H1 (cell line): ENCODE results near the gene KRTAP5-6. TPM values are rescaled to one million over a fixed set of nuclear protein-coding genes. Genes with fewer than 3 reads are reported as not detected.

Experiments used
- CTCF ChIA-PET: fragments of 300-600 bp; sonication (Branson Sonifier 250); formaldehyde crosslinking; loops from one replicate; lab custom pipeline; 2021; ENCODE audit not compliant: partially characterized antibody; lab: Charles Lee
- POLR2A ChIA-PET: fragments of 300-600 bp; sonication (Branson Sonifier 250); formaldehyde crosslinking; loops from one replicate; lab custom pipeline; 2021; ENCODE audit warnings: inconsistent platforms; ENCODE audit not compliant: partially characterized antibody; lab: Charles Lee
- DNase-seq, 2 experiments: peaks; one replicate each; pipeline versions ENCODE4 v3.0.0 to v3.0.0-alpha.2; 2010 to 2022; ENCODE audit warnings: low spot score in 2 of 2, low read depth in 1 of 2, mixed read lengths in 1 of 2
- FAIRE-seq: peaks from 2 replicates; lab custom pipeline; 2011; peaks lifted over from hg19 to GRCh38; lab: Jason Lieb, UNC
- H2AFZ ChIP-seq: 2 replicates; pipeline ENCODE4 v1.8.1; 2012; ENCODE audit warnings: low read length, inconsistent platforms
- H2AK5ac ChIP-seq: 2 replicates; pipeline ENCODE4 v1.6.1; 2013; ENCODE audit warnings: low read depth, low read length
- H2BK120ac ChIP-seq: replicated peaks from 2 replicates; pipeline ENCODE3; 2013; ENCODE audit warnings: low read depth, low read length, inconsistent platforms
- H2BK12ac ChIP-seq: 2 replicates; pipeline ENCODE4 v1.6.1; 2013; ENCODE audit warnings: low read depth, low read length
- H2BK15ac ChIP-seq: 2 replicates; pipeline ENCODE4 v1.6.1; 2013; ENCODE audit warnings: low read length
- H2BK20ac ChIP-seq: 2 replicates; pipeline ENCODE4 v1.6.1; 2013; ENCODE audit warnings: low read length
- H2BK5ac ChIP-seq: 2 replicates; pipeline ENCODE4 v1.6.1; 2013; ENCODE audit warnings: low read depth, low read length
- H3K14ac ChIP-seq: 2 replicates; pipeline ENCODE4 v1.6.1; 2013; ENCODE audit warnings: inconsistent platforms; ENCODE audit not compliant: insufficient read length
- H3K18ac ChIP-seq: 2 replicates; pipeline ENCODE4 v1.6.1; 2013; ENCODE audit warnings: low read length; ENCODE audit errors: extremely low read depth
- H3K23ac ChIP-seq: 2 replicates; pipeline ENCODE4 v1.6.1; 2013; ENCODE audit warnings: inconsistent platforms; ENCODE audit not compliant: insufficient read length
- H3K23me2 ChIP-seq: 2 replicates; pipeline ENCODE4 v1.6.1; 2013; ENCODE audit warnings: low read depth, low read length
- H3K27ac ChIP-seq: 2 replicates; pipeline ENCODE4 v1.6.1; 2011; ENCODE audit warnings: low read depth, low read length, inconsistent platforms
- H3K27me3 ChIP-seq, 4 experiments: replicated peaks in 1 of 4; 1 replicate in 1 of 4; 2 replicates in 3 of 4; pipeline versions ENCODE4 v1.6.1 to v1.8.1; 2011 to 2013; ENCODE audit warnings: low read length in 3 of 4, mild to moderate bottlenecking in 3 of 4, inconsistent platforms in 2 of 4, mixed read lengths in 2 of 4, moderate library complexity in 1 of 4; ENCODE audit not compliant: control insufficient read depth in 3 of 4, insufficient read depth in 3 of 4; ENCODE audit errors: extremely low read depth in 1 of 4
- H3K36me3 ChIP-seq, 4 experiments: 2 replicates each; pipeline versions ENCODE4 v1.6.1 to v1.8.1; 2011 to 2013; ENCODE audit warnings: mild to moderate bottlenecking in 4 of 4, low read length in 3 of 4, moderate library complexity in 2 of 4, control low read depth in 1 of 4, inconsistent platforms in 1 of 4; ENCODE audit not compliant: insufficient read depth in 4 of 4, control insufficient read depth in 2 of 4
- H3K4ac ChIP-seq: replicated peaks from 2 replicates; pipeline ENCODE3; 2013; ENCODE audit warnings: low read length, low read depth, mixed read lengths, inconsistent platforms; ENCODE audit not compliant: insufficient read length
- H3K4me1 ChIP-seq, 4 experiments: replicated peaks in 1 of 4; 1 replicate in 1 of 4; 2 replicates in 3 of 4; pipeline versions ENCODE4 v1.6.1 to v1.8.1; 2011 to 2013; ENCODE audit warnings: low read length in 3 of 4, inconsistent platforms in 2 of 4, mixed read lengths in 1 of 4; ENCODE audit not compliant: insufficient read depth in 4 of 4, control insufficient read depth in 3 of 4
- H3K4me2 ChIP-seq, 2 experiments: 2 replicates each; pipeline versions ENCODE4 v1.6.1 to v1.8.1; 2011 to 2013; ENCODE audit warnings: low read depth in 2 of 2, low read length in 2 of 2, control low read depth in 1 of 2, inconsistent platforms in 1 of 2, mild to moderate bottlenecking in 1 of 2; ENCODE audit not compliant: insufficient read depth in 1 of 2
- H3K4me3 ChIP-seq, 4 experiments: fragments of 200-600, 300-600 bp in 1 of 4; sonication (generic), shearing (Covaris generic), sonication (Bioruptor Twin) in 1 of 4; 2 replicates each; pipeline versions ENCODE4 v1.5.1 to v1.8.1; 2011 to 2016; ENCODE audit warnings: low read length in 4 of 4, low read depth in 3 of 4, control low read depth in 2 of 4, inconsistent platforms in 2 of 4, mild to moderate bottlenecking in 2 of 4, mixed read lengths in 1 of 4, moderate library complexity in 1 of 4; ENCODE audit not compliant: insufficient read depth in 2 of 4; ENCODE audit errors: extremely low read depth in 1 of 4
- H3K56ac ChIP-seq: replicated peaks from 2 replicates; pipeline ENCODE3; 2013; ENCODE audit warnings: low read depth, mild to moderate bottlenecking, mixed read lengths, low read length, inconsistent platforms; ENCODE audit not compliant: insufficient read length
- H3K79me1 ChIP-seq: 2 replicates; pipeline ENCODE4 v1.6.1; 2013; ENCODE audit warnings: low read depth, low read length, control low read depth
- H3K79me2 ChIP-seq, 2 experiments: 2 replicates each; pipeline versions ENCODE4 v1.6.1 to v1.8.1; 2012 to 2013; ENCODE audit warnings: low read length in 2 of 2, mild to moderate bottlenecking in 2 of 2, inconsistent platforms in 1 of 2; ENCODE audit not compliant: insufficient read depth in 2 of 2, control insufficient read depth in 1 of 2
- H3K9ac ChIP-seq, 4 experiments: replicated peaks in 1 of 4; 1 replicate in 1 of 4; 2 replicates in 3 of 4; pipeline versions ENCODE4 v1.6.1 to v1.8.1; 2011 to 2013; ENCODE audit warnings: low read depth in 3 of 4, low read length in 3 of 4, control low read depth in 2 of 4, mild to moderate bottlenecking in 2 of 4, moderate library complexity in 2 of 4, inconsistent platforms in 1 of 4; ENCODE audit errors: extremely low read depth in 1 of 4
- H3K9me3 ChIP-seq, 2 experiments: 2 replicates each; pipeline versions ENCODE4 v1.6.1 to v1.8.1; 2012 to 2013; ENCODE audit warnings: mild to moderate bottlenecking in 2 of 2, moderate library complexity in 2 of 2, control low read depth in 1 of 2, inconsistent platforms in 1 of 2, low read depth in 1 of 2, low read length in 1 of 2, mixed read lengths in 1 of 2; ENCODE audit not compliant: insufficient read depth in 2 of 2
- H4K20me1 ChIP-seq, 2 experiments: replicated peaks in 1 of 2; 2 replicates each; pipeline versions ENCODE3 to v1.8.1; 2011 to 2013; ENCODE audit warnings: inconsistent platforms in 2 of 2, low read length in 2 of 2, mild to moderate bottlenecking in 1 of 2; ENCODE audit not compliant: insufficient read depth in 2 of 2, control insufficient read depth in 1 of 2
- H4K5ac ChIP-seq: 2 replicates; pipeline ENCODE4 v1.6.1; 2013; ENCODE audit warnings: low read length, low read depth, mixed read lengths, inconsistent platforms; ENCODE audit not compliant: insufficient read length
- H4K8ac ChIP-seq: 2 replicates; pipeline ENCODE4 v1.8.0; 2013; ENCODE audit warnings: mild to moderate bottlenecking, moderate library complexity, low read length, inconsistent platforms; ENCODE audit not compliant: insufficient read depth; ENCODE audit errors: extremely low read depth
- H4K91ac ChIP-seq: replicated peaks from 2 replicates; pipeline ENCODE3; 2013; ENCODE audit warnings: low read length, mixed read lengths, inconsistent platforms; ENCODE audit not compliant: insufficient read length
- BRCA1 ChIP-seq: IDR thresholded peaks from 2 replicates; pipeline ENCODE4 v1.6.1; 2012; ENCODE audit warnings: low read depth, low read length, improper control_type of control experiment
- GABPA ChIP-seq: IDR thresholded peaks from 2 replicates; pipeline ENCODE4 v1.6.1; 2011; ENCODE audit warnings: mild to moderate bottlenecking, low read length, moderate library complexity, borderline replicate concordance; ENCODE audit not compliant: insufficient read depth
- JUND ChIP-seq: IDR thresholded peaks from 2 replicates; pipeline ENCODE4 v1.6.1; 2011; ENCODE audit warnings: mild to moderate bottlenecking, improper control_type of control experiment, low read length
- NANOG ChIP-seq: IDR thresholded peaks from 2 replicates; pipeline ENCODE4 v1.6.1; 2011; ENCODE audit warnings: low read length, low read depth, mild to moderate bottlenecking, inconsistent platforms; ENCODE audit not compliant: insufficient read depth, poor library complexity, severe bottlenecking
- RAD21 ChIP-seq, 2 experiments: IDR thresholded peaks in 1 of 2; conservative IDR thresholded peaks in 1 of 2; 2 replicates each; pipeline ENCODE4 v1.6.1; 2011; ENCODE audit warnings: low read depth in 2 of 2, low read length in 2 of 2, improper control_type of control experiment in 1 of 2, inconsistent platforms in 1 of 2, mild to moderate bottlenecking in 1 of 2, moderate library complexity in 1 of 2
- RFX5 ChIP-seq: IDR thresholded peaks from 2 replicates; pipeline ENCODE4 v1.6.1; 2011; ENCODE audit warnings: low read depth, low read length, improper control_type of control experiment, borderline replicate concordance
- SIN3A ChIP-seq, 2 experiments: IDR thresholded peaks in 1 of 2; conservative IDR thresholded peaks in 1 of 2; 2 replicates each; pipeline ENCODE4 v1.6.1; 2011 to 2012; ENCODE audit warnings: low read length in 2 of 2, improper control_type of control experiment in 1 of 2, low read depth in 1 of 2, mild to moderate bottlenecking in 1 of 2
- SP4 ChIP-seq: IDR thresholded peaks from 2 replicates; pipeline ENCODE4 v1.6.1; 2012; ENCODE audit warnings: low read length, inconsistent platforms
- SUZ12 ChIP-seq: fragments of 200-600 bp; sonication (generic); IDR thresholded peaks from 2 replicates; pipeline ENCODE4 v1.6.1; 2012; ENCODE audit warnings: mild to moderate bottlenecking, inconsistent platforms, low read length, moderate library complexity, mixed read lengths
- TAF1 ChIP-seq: IDR thresholded peaks from 2 replicates; pipeline ENCODE4 v1.6.1; 2011; ENCODE audit warnings: mild to moderate bottlenecking, low read depth, low read length
- USF2 ChIP-seq: IDR thresholded peaks from 2 replicates; pipeline ENCODE4 v1.6.1; 2011; ENCODE audit warnings: low read length, improper control_type of control experiment
- WGBS, 2 experiments: shearing (Covaris generic) in 1 of 2; methylation state at CpG; one replicate each; pipeline versions ENCODE4 v1.1.6 to v1.1.7; 2013 to 2015; ENCODE audit warnings: low lambda C conversion rate in 2 of 2, mixed read lengths in 2 of 2, inconsistent platforms in 1 of 2, low coverage in 1 of 2, missing lambda C conversion rate in 1 of 2; ENCODE audit not compliant: insufficient replicate concordance in 2 of 2, insufficient coverage in 1 of 2, insufficient read length in 1 of 2; ENCODE audit errors: extremely low coverage in 1 of 2, missing lambda C conversion rate in 1 of 2; 5-methylcytosine and 5-hydroxymethylcytosine counted together
- polyA plus RNA-seq, 7 experiments: library from polyadenylated mRNA; depleted of rRNA in 3 of 7; stranded (reverse) in 5 of 7; unstranded in 2 of 7; fragments of >200 nt in 5 of 7; fragments of 200-250 nt in 2 of 7; gene quantifications; 1 replicate in 5 of 7; 2 replicates in 1 of 7; 4 replicates in 1 of 7; pipeline versions ENCODE4 v1.2.1 to v1.2.3, GENCODE V29; 2011 to 2013; ENCODE audit warnings: missing spikeins in 2 of 7, mixed read lengths in 2 of 7
- total RNA-seq: library from RNA; stranded (reverse); fragmentation: NEBNext Ultra II Directional; extraction: Animal tissue kit (Norgen Biotek cat#: 25700); gene quantifications from 2 replicates; pipeline ENCODE4 v1.2.1, GENCODE V29; 2021

Gene KRTAP5-6
- total and polyA plus RNA-seq, 2 of the 8 experiments (the other 6 are each of a cell fraction or from before 2014, with no cell fraction given), result not detected

- FAIRE-seq (no peak), DNase-seq (no peak)
- no peak overlapping the region for H3K4me2 ChIP-seq
- H3K14ac ChIP-seq, result no peak overlapping the region
- H3K4me1 ChIP-seq, result no peaks in the 10 kb centered on the region
- H4K20me1 ChIP-seq, result peaks cover 0 to 10% of the 10 kb centered on the region in 2 experiments
- ChIA-PET CTCF (interaction anchor here (0.9 to 2.2 kb wide), 2 partner anchors 7 to 408 kb away, joined by 3 to 8 read pairs; no protein-coding TSS in a partner anchor), POLR2A (no interaction called here)
- no peak overlapping the region for H3K9ac ChIP-seq
- H3K4me3 ChIP-seq, result no peak overlapping the region
- no peak overlapping the region for H2AFZ ChIP-seq
- H2BK120ac ChIP-seq, result no peak overlapping the region
- peaks cover 10% of the 10 kb centered on the region for H3K23me2 ChIP-seq
- H2BK15ac ChIP-seq, result no peak overlapping the region
- no peak overlapping the region for H3K27ac ChIP-seq
- no peak overlapping the region for H2BK5ac ChIP-seq
- H3K56ac ChIP-seq, result no peak overlapping the region
- no peak overlapping the region for H3K4ac ChIP-seq
- no peak overlapping the region for H4K91ac ChIP-seq
- H2BK20ac ChIP-seq, result no peak overlapping the region
- peaks cover 0 to 5% of the 10 kb centered on the region in 2 experiments; a peak in 2 of 4 replicates for H3K9me3 ChIP-seq
- peak overlapping the region; percentile 65; the same call in 1 of the 2 replicates for H2AK5ac ChIP-seq
- H3K36me3 ChIP-seq, result no peaks in the 10 kb centered on the region; a peak in 1 of 8 replicates
- no peaks in the 10 kb centered on the region for H3K79me2 ChIP-seq
- no peak overlapping the region for H2BK12ac ChIP-seq
- H3K79me1 ChIP-seq, result no peaks in the 10 kb centered on the region
- WGBS, 2 experiments, result 93 to 100% methylated on average over 2 to 3 of the region's 3 CpGs
- H4K8ac ChIP-seq, result no peak overlapping the region
- peaks cover 5 to 15% (median 7%) of the 10 kb centered on the region in 4 experiments; a peak in 6 of 7 replicates for H3K27me3 ChIP-seq
- no peak overlapping the region for H4K5ac ChIP-seq
- H3K18ac ChIP-seq, result no peak overlapping the region
- no peak overlapping the region for H3K23ac ChIP-seq
- TF ChIP-seq SP4, result no peak
- TF ChIP-seq GABPA, result no peak
- TF ChIP-seq RFX5, result no peak
- TF ChIP-seq USF2, result no peak
- no peak for TF ChIP-seq SIN3A (conservative IDR thresholded peaks at IDR 0.05 in 1 of 2, IDR thresholded peaks at IDR 0.05 in 1 of 2; ENCODE audit: low read depth in 1 of 2, low read length in 2 of 2)
- no peak for TF ChIP-seq JUND
- TF ChIP-seq SUZ12, result no peak
- no peak for TF ChIP-seq NANOG
- TF ChIP-seq TAF1, result no peak
- no peak for TF ChIP-seq BRCA1
- no peak for TF ChIP-seq RAD21 (IDR thresholded peaks at IDR 0.05 in 1 of 2, conservative IDR thresholded peaks at IDR 0.05 in 1 of 2; ENCODE audit: low read depth in 2 of 2, low read length in 2 of 2)
Measured at GRCh38 chr11:1742869-1743584, 46.0 kb downstream of the KRTAP5-6 start.
